ENCODE results near the gene OR14J1.
"Not testable (repeated sequence)": the region's sequence is repeated elsewhere in the genome, so short reads cannot be mapped to it uniquely, and the experiment has no call there.

The OR14J1 gene

DNA sequence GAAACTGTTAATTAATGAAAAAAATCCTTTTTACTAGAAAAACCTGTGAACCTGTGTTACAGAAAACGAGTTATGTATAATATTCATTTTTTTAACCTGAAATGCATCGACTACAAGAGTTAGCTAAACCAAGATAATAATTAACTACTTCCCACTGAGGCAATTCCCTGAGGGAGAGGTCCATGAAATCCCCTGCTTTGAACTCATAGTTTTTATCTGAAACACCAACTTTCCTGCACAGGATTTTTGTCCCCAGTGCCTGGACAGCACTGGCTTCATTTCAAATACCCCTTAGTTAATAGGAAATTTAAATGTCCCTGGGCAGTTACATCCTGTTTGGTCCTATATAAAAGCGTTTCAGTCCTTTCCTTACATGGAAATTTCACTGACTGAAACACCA, at the start of gene OR14J1:
Gene OR14J1, plus strand, starts transcription at position 386 of the 400 bp plus-strand sequence. CDS start 4,989 bp downstream, outside the sequence.
- no peak for DNase-seq (ENCODE audit: low read depth in 2 of 2)

- DNase-seq (ENCODE audit: low read depth in 2 of 2) = no peak
Observed at GRCh38 chr6:29251736-29252135, 49.8 kb upstream of the OR14J1 start.

GRCh38 chr6:29255530-29255929, 46.0 kb upstream of the OR14J1 start:
- no peak for DNase-seq (ENCODE audit: low read depth in 2 of 2)

GRCh38 chr6:29259721-29260120, 41.8 kb upstream of the OR14J1 start:
- DNase-seq (ENCODE audit: low read depth in 2 of 2) = no peak

- no peak for DNase-seq (ENCODE audit: low read depth in 2 of 2)
Observed at GRCh38 chr6:29263001-29263400, 38.5 kb upstream of the OR14J1 start.

DNA sequence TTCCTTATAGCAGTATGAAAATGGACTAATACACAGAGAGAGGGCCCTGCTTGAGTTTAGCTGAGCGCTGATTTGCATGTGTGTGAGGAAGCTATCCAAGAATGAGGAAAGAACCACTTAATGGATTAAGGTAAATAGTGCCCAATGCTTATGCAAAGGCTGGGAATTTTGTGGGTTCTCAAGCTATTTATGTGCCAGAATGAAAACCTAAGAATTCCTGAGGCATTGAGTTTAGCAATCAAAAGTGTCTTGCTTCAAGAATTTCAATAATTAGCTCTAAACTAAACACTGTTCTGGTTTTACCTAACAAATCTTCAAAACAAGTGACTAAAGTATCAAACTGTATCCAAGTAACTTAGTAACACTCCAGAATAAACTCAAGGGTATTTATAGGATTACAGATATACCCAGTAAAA, 7.0 kb upstream of the OR14J1 start:
- DNase-seq (ENCODE audit: low read depth in 2 of 2) = no peak

GRCh38 chr6:29295181-29295585, 6.3 kb upstream of the OR14J1 start:
- no peak for DNase-seq (ENCODE audit: low read depth in 2 of 2)

GRCh38 chr6:29295623-29296022, 5.9 kb upstream of the OR14J1 start:
- no peak for DNase-seq (ENCODE audit: low read depth in 2 of 2)

GRCh38 chr6:29319931-29320330, 18.4 kb downstream of the OR14J1 start:
- no peak for DNase-seq (ENCODE audit: low read depth in 2 of 2)

- not testable (repeated sequence) for DNase-seq (ENCODE audit: low read depth in 2 of 2)
Observed at GRCh38 chr6:29323332-29323731, 21.8 kb downstream of the OR14J1 start.

DNA sequence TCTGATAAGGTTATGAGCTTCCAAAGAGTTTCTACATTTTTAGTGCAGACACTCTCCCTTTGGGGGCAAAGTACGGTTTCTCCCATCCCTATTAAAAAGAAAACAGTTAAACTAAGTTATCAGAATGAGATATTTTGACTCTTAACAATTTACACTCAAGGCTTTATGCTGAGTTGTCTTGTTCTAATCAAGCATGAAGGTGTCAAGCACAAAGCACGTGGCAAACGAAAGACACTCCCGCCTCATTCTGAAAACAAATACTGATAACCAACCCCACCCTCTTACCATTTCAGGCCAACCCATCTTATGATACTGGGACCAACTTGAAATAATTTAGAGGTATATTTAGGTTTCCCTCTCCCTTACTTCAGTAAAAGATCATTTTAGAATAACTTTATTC, 24.3 kb downstream of the OR14J1 start:
- no peak for DNase-seq (ENCODE audit: low read depth in 2 of 2)

- DNase-seq (ENCODE audit: low read depth in 2 of 2) = no peak
Observed at GRCh38 chr6:29332676-29333075, 31.2 kb downstream of the OR14J1 start.

- no peak for DNase-seq (ENCODE audit: low read depth in 2 of 2)
Observed at GRCh38 chr6:29336269-29336668, 34.8 kb downstream of the OR14J1 start.

DNA sequence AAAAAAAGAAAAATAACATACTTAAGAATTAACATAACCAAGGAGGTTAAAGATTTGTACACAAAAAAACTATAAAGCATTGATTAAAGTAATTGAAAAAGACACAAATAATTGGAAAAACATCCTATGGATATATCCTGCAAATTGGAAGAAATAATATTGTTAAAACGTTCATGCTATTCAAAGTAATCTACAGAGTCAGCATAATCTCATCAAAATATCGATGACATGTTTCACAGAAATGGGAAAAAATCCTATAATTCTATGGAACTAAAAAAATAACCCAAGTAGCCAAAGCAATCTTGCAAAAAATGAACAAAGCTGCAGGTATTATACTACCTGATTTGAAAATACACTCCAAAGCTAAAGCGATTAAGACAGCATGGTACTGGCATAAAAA, 43.9 kb downstream of the OR14J1 start:
- DNase-seq (ENCODE audit: low read depth in 2 of 2) = no peak

GRCh38 chr6:29349348-29349747, 47.8 kb downstream of the OR14J1 start:
- DNase-seq (ENCODE audit: low read depth in 2 of 2) = not testable (repeated sequence)

DNA sequence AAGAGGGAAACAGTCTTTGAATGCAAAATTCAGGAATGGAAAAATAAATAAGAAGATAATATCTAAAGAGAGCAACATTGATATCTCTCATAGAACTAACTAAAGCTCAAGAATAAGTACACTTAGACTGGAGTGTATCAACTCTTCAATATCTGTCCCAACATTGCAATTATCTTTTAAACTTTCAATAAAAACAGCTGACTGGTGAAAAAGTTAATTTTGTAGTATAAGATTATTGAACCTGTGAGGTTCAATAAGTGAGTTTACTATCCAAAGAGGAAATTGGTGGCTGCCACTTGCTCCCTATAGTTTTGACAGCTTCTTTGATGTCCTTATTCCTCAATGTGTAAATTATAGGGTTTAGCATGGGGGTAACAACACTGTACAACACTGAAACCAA, 53.5 kb downstream of the OR14J1 start:
- no peak for DNase-seq (ENCODE audit: low read depth in 2 of 2)

GRCh38 chr6:29355603-29356002, 54.1 kb downstream of the OR14J1 start:
- DNase-seq (ENCODE audit: low read depth in 2 of 2) = no peak

All from stimulated activated CD8-positive, alpha-beta memory T cell treated with anti-CD3 and anti-CD28 coated beads, Interleukin-15, amount 100 ng/mL, for 48 hours (primary cell).